ENCODE measurements around the gene IRS1.

IRS1 gene

GRCh38 chr2:226772389-226773179, 27.0 kb downstream of the IRS1 start:
- TF ChIP-seq SIN3A (IDR thresholded peaks at IDR 0.05; ENCODE audit: borderline replicate concordance, insufficient read depth, low read length): no peak
- no peak for TF ChIP-seq FOXP2 (optimal IDR thresholded peaks at IDR 0.05; ENCODE audit: borderline replicate concordance, extremely low read depth, extremely low read length, insufficient read depth)
- no peak for TF ChIP-seq REST (IDR thresholded peaks at IDR 0.05; ENCODE audit: insufficient read depth in 1 of 2, low read depth in 2 of 2, low read length in 2 of 2)
- TF ChIP-seq TAF1 (IDR thresholded peaks at IDR 0.05; ENCODE audit: borderline replicate concordance, insufficient read depth, low read length): no peak
- no peak for TF ChIP-seq POLR2AphosphoS5 (IDR thresholded peaks at IDR 0.05; ENCODE audit: low read depth, low read length)

GRCh38 chr2:226771067-226771466, 28.6 kb downstream of the IRS1 start:
- no peak for TF ChIP-seq POLR2AphosphoS5 (IDR thresholded peaks at IDR 0.05; ENCODE audit: low read depth, low read length)
- no peak for TF ChIP-seq FOXP2 (optimal IDR thresholded peaks at IDR 0.05; ENCODE audit: borderline replicate concordance, extremely low read depth, extremely low read length, insufficient read depth)
- no peak for TF ChIP-seq REST (IDR thresholded peaks at IDR 0.05; ENCODE audit: insufficient read depth in 1 of 2, low read depth in 2 of 2, low read length in 2 of 2)
- no peak for TF ChIP-seq SIN3A (IDR thresholded peaks at IDR 0.05; ENCODE audit: borderline replicate concordance, insufficient read depth, low read length)
- TF ChIP-seq TAF1 (IDR thresholded peaks at IDR 0.05; ENCODE audit: borderline replicate concordance, insufficient read depth, low read length): no peak

GRCh38 chr2:226767056-226767813, 32.4 kb downstream of the IRS1 start:
- TF ChIP-seq REST (IDR thresholded peaks at IDR 0.05; ENCODE audit: insufficient read depth in 1 of 2, low read depth in 2 of 2, low read length in 2 of 2) (no peak), FOXP2 (optimal IDR thresholded peaks at IDR 0.05; ENCODE audit: borderline replicate concordance, extremely low read depth, extremely low read length, insufficient read depth) (no peak)

- TF ChIP-seq SIN3A (IDR thresholded peaks at IDR 0.05; ENCODE audit: borderline replicate concordance, insufficient read depth, low read length): no peak
- no peak for TF ChIP-seq REST (IDR thresholded peaks at IDR 0.05; ENCODE audit: insufficient read depth in 1 of 2, low read depth in 2 of 2, low read length in 2 of 2)
- TF ChIP-seq FOXP2 (optimal IDR thresholded peaks at IDR 0.05; ENCODE audit: borderline replicate concordance, extremely low read depth, extremely low read length, insufficient read depth): no peak
- no peak for TF ChIP-seq TAF1 (IDR thresholded peaks at IDR 0.05; ENCODE audit: borderline replicate concordance, insufficient read depth, low read length)
- TF ChIP-seq POLR2AphosphoS5 (IDR thresholded peaks at IDR 0.05; ENCODE audit: low read depth, low read length): no peak
Observed at GRCh38 chr2:226766352-226767055, 33.1 kb downstream of the IRS1 start.
